ENCODE results near the gene RIPOR1. TPM values are rescaled to one million over a fixed set of nuclear protein-coding genes. Genes with fewer than 3 reads are reported as not detected.

The RIPOR1 gene
- total RNA-seq, 1 donor from 2014 or later, result 77.0 TPM

DNA sequence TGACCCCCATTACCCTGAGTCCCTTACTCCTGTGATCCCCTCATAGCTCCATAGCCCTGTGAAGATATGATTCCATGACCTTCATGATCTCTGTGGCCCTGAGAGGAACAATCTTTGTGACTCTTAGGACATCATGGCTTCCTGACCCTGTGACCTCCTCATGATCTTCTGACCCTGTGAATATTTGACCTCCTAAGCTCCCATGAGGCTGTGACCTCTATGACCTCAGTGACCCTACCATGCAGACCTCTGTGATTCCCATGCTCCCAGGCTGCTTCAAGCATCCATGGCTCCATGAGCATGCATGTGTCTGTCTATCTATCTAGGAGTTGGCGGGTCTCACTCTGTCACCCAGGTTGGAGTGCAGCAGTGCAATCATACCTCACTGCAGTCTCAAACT, 12.1 kb downstream of the RIPOR1 start:
- Mint-ChIP-seq H3K27ac (ENCODE audit: unreplicated experiment) (peak overlapping the region; percentile 19), H3K27me3 (ENCODE audit: unreplicated experiment) (no peaks in the 10 kb centered on the region), H3K4me3 (ENCODE audit: unreplicated experiment) (no peak overlapping the region), H3K36me3 (ENCODE audit: unreplicated experiment) (peaks cover 22% of the 10 kb centered on the region), H3K9me3 (ENCODE audit: unreplicated experiment) (no peaks in the 10 kb centered on the region), H3K4me1 (ENCODE audit: unreplicated experiment) (peaks cover 41% of the 10 kb centered on the region)
- peak; percentile 36 for DNase-seq (ENCODE audit: extremely low spot score, unreplicated experiment)
- TF ChIP-seq CTCF (IDR thresholded peaks at IDR 0.05), result no peak

GRCh38 chr16:67541391-67542263, 13.0 kb downstream of the RIPOR1 start:
- H3K36me3 Mint-ChIP-seq (ENCODE audit: unreplicated experiment), result peaks cover 22% of the 10 kb centered on the region
- H3K9me3 Mint-ChIP-seq (ENCODE audit: unreplicated experiment), result no peaks in the 10 kb centered on the region
- no peak overlapping the region for H3K27ac Mint-ChIP-seq (ENCODE audit: unreplicated experiment)
- no peak overlapping the region for H3K4me3 Mint-ChIP-seq (ENCODE audit: unreplicated experiment)
- H3K27me3 Mint-ChIP-seq (ENCODE audit: unreplicated experiment), result no peaks in the 10 kb centered on the region
- H3K4me1 Mint-ChIP-seq (ENCODE audit: unreplicated experiment), result peaks cover 32% of the 10 kb centered on the region
- no peak for TF ChIP-seq CTCF (IDR thresholded peaks at IDR 0.05)
- peak; percentile 67 for DNase-seq (ENCODE audit: extremely low spot score, unreplicated experiment)

- H3K9me3 Mint-ChIP-seq (ENCODE audit: unreplicated experiment), result no peaks in the 10 kb centered on the region
- H3K4me1 Mint-ChIP-seq (ENCODE audit: unreplicated experiment), result peaks cover 31% of the 10 kb centered on the region
- no peaks in the 10 kb centered on the region for H3K27me3 Mint-ChIP-seq (ENCODE audit: unreplicated experiment)
- peak; percentile 56 for DNase-seq (ENCODE audit: extremely low spot score, unreplicated experiment)
- H3K4me3 Mint-ChIP-seq (ENCODE audit: unreplicated experiment), result no peak overlapping the region
- no peak for TF ChIP-seq CTCF (IDR thresholded peaks at IDR 0.05)
- H3K27ac Mint-ChIP-seq (ENCODE audit: unreplicated experiment), result no peak overlapping the region
- peaks cover 22% of the 10 kb centered on the region for H3K36me3 Mint-ChIP-seq (ENCODE audit: unreplicated experiment)
Measured at GRCh38 chr16:67542464-67542863, 13.8 kb downstream of the RIPOR1 start.

DNA sequence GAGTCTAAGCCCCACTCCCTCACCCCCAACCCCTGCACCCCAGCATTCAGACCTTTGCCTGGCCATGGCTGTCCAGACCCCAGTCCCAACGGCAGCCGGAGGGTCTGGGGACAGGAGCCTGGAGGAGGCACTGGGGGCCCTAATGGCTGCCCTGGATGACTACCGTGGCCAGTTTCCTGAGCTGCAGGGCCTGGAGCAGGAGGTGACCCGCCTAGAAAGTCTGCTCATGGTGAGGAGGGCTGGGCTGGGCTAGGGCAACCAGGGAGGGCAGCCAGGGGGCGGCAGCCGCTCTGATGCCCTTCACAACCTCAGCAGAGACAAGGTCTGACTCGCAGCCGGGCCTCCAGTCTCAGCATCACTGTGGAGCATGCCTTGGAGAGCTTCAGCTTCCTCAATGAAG, 14.4 kb downstream of the RIPOR1 start:
- H3K4me3 Mint-ChIP-seq (ENCODE audit: unreplicated experiment), result no peak overlapping the region
- H3K9me3 Mint-ChIP-seq (ENCODE audit: unreplicated experiment), result no peaks in the 10 kb centered on the region
- peaks cover 24% of the 10 kb centered on the region for H3K36me3 Mint-ChIP-seq (ENCODE audit: unreplicated experiment)
- no peak for DNase-seq (ENCODE audit: extremely low spot score, unreplicated experiment)
- peaks cover 31% of the 10 kb centered on the region for H3K4me1 Mint-ChIP-seq (ENCODE audit: unreplicated experiment)
- no peak for TF ChIP-seq CTCF (IDR thresholded peaks at IDR 0.05)
- H3K27ac Mint-ChIP-seq (ENCODE audit: unreplicated experiment), result no peak overlapping the region
- no peaks in the 10 kb centered on the region for H3K27me3 Mint-ChIP-seq (ENCODE audit: unreplicated experiment)

DNA sequence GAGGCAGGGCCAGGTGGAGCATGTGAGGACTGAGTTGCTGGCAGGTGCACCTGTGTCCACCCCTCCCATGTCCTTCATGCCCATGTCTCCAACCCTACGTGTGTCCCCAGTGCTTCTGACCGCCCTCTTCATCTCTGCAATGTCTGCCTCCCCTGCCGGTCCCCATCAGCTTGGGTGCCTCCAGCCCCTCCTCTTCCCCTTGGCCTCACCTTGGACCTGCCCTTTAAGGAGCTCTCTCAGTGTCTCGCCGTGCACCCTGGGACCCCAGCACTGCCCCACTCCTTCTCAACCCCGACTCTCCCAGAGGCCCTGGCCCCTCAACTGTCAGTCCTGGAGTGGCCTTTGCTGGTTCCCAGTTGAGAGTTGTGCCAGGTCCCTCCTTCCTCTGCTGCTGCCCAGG, 15.0 kb downstream of the RIPOR1 start:
- H3K4me1 Mint-ChIP-seq (ENCODE audit: unreplicated experiment), result peaks cover 28% of the 10 kb centered on the region
- no peaks in the 10 kb centered on the region for H3K9me3 Mint-ChIP-seq (ENCODE audit: unreplicated experiment)
- no peak for TF ChIP-seq CTCF (IDR thresholded peaks at IDR 0.05)
- no peak for DNase-seq (ENCODE audit: extremely low spot score, unreplicated experiment)
- H3K27ac Mint-ChIP-seq (ENCODE audit: unreplicated experiment), result no peak overlapping the region
- peaks cover 24% of the 10 kb centered on the region for H3K36me3 Mint-ChIP-seq (ENCODE audit: unreplicated experiment)
- H3K27me3 Mint-ChIP-seq (ENCODE audit: unreplicated experiment), result no peaks in the 10 kb centered on the region
- no peak overlapping the region for H3K4me3 Mint-ChIP-seq (ENCODE audit: unreplicated experiment)
